ENCODE measurements around the gene SUSD4.

Gene SUSD4

DNA sequence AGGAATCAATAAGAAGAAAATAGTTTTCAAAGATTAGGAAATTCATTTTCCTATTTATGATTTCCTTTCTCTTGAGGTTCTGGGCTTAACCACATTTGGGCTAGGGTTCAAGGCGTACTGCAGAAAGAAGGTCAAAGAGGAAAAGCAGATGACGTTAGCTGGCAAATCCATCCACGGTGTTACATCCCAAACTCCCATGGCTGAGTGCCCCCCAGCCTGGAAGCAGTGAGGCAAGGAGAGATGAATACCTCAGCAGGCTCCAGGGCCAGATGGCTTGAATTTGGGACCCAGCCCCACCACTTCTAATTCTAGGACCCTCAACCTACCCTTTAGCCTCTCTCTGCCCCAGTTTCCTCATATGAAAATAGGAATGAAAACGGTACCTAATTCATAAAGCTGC is 17.7 kb downstream of the SUSD4 start:
- no peak for TF ChIP-seq TEAD4 (IDR thresholded peaks at IDR 0.05)

DNA sequence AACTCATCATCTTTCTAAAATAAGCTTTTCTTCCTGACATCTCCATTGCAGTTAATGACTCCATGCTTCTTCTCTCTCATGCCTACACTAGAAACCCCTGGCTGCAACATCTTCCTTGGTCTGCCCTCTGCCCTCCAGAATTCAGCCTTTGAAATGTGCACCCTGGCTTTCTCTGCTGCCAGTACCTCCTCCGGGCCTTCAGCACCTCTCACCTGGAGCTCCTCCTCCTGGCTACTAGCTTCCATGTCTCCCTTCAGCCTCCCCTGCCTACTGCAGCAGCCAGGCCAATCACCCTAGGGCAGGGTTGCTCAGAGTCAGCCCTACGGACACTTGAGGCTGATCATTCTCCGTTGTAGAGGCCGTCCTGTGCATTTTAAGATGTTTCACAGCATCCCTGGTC is 18.3 kb downstream of the SUSD4 start:
- TF ChIP-seq FOXM1 (IDR thresholded peaks at IDR 0.05; ENCODE audit: borderline replicate concordance, low read depth), result no peak

DNA sequence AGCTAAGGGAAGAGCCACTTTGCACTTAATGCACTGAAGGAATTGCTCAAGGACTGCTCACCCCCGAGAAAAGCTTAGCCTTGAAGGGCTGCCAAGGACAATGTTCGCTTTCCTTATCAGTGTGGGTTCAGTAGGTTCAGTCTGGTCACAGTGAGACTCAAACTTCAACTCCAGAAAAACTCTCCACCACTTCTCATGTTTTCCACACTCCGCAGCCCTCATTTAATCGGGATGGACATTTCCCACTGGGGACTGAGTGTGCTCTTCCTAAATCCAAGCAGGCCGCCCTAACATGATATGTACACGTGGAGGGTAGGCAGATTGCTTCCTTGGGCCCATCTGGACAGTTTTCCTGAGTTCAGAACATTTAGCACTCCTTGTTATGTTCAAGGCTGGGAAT is 19.5 kb downstream of the SUSD4 start:
- TF ChIP-seq FOXM1 (IDR thresholded peaks at IDR 0.05; ENCODE audit: borderline replicate concordance, low read depth), result no peak
- TF ChIP-seq CREB1 (IDR thresholded peaks at IDR 0.05; ENCODE audit: low read depth), result no peak
- TF ChIP-seq, protein P1, sequence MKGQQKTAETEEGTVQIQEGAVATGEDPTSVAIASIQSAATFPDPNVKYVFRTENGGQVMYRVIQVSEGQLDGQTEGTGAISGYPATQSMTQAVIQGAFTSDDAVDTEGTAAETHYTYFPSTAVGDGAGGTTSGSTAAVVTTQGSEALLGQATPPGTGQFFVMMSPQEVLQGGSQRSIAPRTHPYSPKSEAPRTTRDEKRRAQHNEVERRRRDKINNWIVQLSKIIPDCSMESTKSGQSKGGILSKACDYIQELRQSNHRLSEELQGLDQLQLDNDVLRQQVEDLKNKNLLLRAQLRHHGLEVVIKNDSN (IDR thresholded peaks at IDR 0.05), result no peak
- no peak for TF ChIP-seq EGR1 (IDR thresholded peaks at IDR 0.05)
- no peak for TF ChIP-seq TCF12 (IDR thresholded peaks at IDR 0.05; ENCODE audit: low read depth)
- TF ChIP-seq YY1 (IDR thresholded peaks at IDR 0.05; ENCODE audit: low read depth), result no peak
- TF ChIP-seq EP300 (IDR thresholded peaks at IDR 0.05; ENCODE audit: borderline replicate concordance), result no peak
- TF ChIP-seq TAF1 (IDR thresholded peaks at IDR 0.05; ENCODE audit: low read depth), result no peak

DNA sequence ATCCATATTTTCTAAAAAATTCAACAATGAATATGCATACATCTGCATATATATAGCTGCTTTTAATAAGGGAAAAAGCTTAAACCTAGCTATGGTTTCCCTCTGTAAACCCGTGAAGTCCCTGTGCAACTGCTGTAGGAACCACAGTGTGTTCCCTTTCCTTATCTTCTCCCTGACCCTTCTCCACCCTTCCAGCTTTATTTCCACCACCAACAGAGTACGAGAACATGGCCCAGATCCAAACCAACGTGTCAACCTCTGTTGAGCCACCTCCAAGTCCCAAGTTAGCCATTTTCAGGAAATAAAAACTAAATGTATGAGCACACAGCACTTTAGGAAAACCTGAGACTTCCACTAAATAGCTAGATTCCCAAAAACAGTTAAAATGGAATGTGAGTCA is 20.3 kb downstream of the SUSD4 start:
- no peak for TF ChIP-seq CEBPB (IDR thresholded peaks at IDR 0.05)

DNA sequence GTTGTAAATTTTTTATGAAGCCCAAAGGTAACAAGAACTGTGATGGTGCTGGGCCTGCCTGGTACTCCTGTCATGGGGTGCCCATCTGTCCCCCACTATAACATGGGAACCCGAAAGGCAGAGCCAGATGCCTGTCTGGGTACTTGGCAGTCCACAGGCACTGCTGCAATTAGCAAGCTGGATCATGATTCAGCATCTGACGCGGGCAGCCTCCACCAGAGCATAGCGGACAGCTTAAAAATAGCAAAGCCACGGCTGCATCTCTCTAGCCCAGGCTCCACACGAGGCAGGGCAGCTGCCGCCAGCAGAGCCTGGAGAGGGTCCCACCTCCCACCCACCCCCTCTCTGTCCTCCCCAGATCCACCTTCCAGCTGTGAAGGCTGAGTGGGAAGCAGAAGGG is 22.9 kb downstream of the SUSD4 start:
- TF ChIP-seq TEAD4 (IDR thresholded peaks at IDR 0.05) (no peak), TCF12 (IDR thresholded peaks at IDR 0.05; ENCODE audit: low read depth) (no peak), NFIC (IDR thresholded peaks at IDR 0.05) (no peak), YY1 (IDR thresholded peaks at IDR 0.05; ENCODE audit: low read depth) (no peak), CEBPB (IDR thresholded peaks at IDR 0.05) (no peak), ZBTB7A (IDR thresholded peaks at IDR 0.05; ENCODE audit: low read depth) (no peak), EP300 (IDR thresholded peaks at IDR 0.05; ENCODE audit: borderline replicate concordance) (no peak), CREB1 (IDR thresholded peaks at IDR 0.05; ENCODE audit: low read depth) (no peak), FOXM1 (IDR thresholded peaks at IDR 0.05; ENCODE audit: borderline replicate concordance, low read depth) (no peak), RAD21 (IDR thresholded peaks at IDR 0.05; ENCODE audit: low read depth) (no peak), EGR1 (IDR thresholded peaks at IDR 0.05) (no peak), TAF1 (IDR thresholded peaks at IDR 0.05; ENCODE audit: low read depth) (no peak)
- TF ChIP-seq, protein P1 (IDR thresholded peaks at IDR 0.05), result no peak
- TF ChIP-seq, protein P2, sequence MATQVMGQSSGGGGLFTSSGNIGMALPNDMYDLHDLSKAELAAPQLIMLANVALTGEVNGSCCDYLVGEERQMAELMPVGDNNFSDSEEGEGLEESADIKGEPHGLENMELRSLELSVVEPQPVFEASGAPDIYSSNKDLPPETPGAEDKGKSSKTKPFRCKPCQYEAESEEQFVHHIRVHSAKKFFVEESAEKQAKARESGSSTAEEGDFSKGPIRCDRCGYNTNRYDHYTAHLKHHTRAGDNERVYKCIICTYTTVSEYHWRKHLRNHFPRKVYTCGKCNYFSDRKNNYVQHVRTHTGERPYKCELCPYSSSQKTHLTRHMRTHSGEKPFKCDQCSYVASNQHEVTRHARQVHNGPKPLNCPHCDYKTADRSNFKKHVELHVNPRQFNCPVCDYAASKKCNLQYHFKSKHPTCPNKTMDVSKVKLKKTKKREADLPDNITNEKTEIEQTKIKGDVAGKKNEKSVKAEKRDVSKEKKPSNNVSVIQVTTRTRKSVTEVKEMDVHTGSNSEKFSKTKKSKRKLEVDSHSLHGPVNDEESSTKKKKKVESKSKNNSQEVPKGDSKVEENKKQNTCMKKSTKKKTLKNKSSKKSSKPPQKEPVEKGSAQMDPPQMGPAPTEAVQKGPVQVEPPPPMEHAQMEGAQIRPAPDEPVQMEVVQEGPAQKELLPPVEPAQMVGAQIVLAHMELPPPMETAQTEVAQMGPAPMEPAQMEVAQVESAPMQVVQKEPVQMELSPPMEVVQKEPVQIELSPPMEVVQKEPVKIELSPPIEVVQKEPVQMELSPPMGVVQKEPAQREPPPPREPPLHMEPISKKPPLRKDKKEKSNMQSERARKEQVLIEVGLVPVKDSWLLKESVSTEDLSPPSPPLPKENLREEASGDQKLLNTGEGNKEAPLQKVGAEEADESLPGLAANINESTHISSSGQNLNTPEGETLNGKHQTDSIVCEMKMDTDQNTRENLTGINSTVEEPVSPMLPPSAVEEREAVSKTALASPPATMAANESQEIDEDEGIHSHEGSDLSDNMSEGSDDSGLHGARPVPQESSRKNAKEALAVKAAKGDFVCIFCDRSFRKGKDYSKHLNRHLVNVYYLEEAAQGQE (IDR thresholded peaks at IDR 0.05; ENCODE audit: low read depth), result no peak
- TF ChIP-seq, protein P3, sequence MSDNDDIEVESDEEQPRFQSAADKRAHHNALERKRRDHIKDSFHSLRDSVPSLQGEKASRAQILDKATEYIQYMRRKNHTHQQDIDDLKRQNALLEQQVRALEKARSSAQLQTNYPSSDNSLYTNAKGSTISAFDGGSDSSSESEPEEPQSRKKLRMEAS (IDR thresholded peaks at IDR 0.05), result no peak

DNA sequence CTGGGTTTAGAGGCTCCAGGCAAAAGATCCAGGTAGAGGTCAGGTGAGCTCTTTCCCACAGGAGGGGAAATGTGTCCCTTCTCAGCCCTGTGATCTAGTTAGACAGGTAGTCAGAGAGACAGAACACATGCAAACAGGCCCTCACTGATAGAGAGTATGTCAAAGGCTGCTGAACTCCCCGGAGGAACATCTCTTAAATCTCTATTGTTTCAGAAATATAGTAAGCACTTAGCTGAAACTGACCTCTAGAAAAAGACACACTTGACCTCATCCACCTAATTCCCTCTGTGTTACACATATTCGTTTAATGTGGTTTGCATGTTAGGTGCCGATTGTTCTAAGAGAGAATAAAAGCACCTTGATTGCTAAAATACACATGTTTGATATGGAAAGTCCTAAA is 23.3 kb downstream of the SUSD4 start:
- TF ChIP-seq, protein P3 (IDR thresholded peaks at IDR 0.05), result no peak
- TF ChIP-seq EP300 (IDR thresholded peaks at IDR 0.05; ENCODE audit: borderline replicate concordance) (no peak), TCF12 (IDR thresholded peaks at IDR 0.05; ENCODE audit: low read depth) (no peak), EGR1 (IDR thresholded peaks at IDR 0.05) (no peak), FOXM1 (IDR thresholded peaks at IDR 0.05; ENCODE audit: borderline replicate concordance, low read depth) (no peak), NFIC (IDR thresholded peaks at IDR 0.05) (no peak), TAF1 (IDR thresholded peaks at IDR 0.05; ENCODE audit: low read depth) (no peak), CREB1 (IDR thresholded peaks at IDR 0.05; ENCODE audit: low read depth) (no peak), ZBTB7A (IDR thresholded peaks at IDR 0.05; ENCODE audit: low read depth) (no peak), RAD21 (IDR thresholded peaks at IDR 0.05; ENCODE audit: low read depth) (no peak), TEAD4 (IDR thresholded peaks at IDR 0.05) (no peak), YY1 (IDR thresholded peaks at IDR 0.05; ENCODE audit: low read depth) (no peak)
- TF ChIP-seq, protein P2 (IDR thresholded peaks at IDR 0.05; ENCODE audit: low read depth), result no peak
- TF ChIP-seq, protein P1 (IDR thresholded peaks at IDR 0.05), result no peak

DNA sequence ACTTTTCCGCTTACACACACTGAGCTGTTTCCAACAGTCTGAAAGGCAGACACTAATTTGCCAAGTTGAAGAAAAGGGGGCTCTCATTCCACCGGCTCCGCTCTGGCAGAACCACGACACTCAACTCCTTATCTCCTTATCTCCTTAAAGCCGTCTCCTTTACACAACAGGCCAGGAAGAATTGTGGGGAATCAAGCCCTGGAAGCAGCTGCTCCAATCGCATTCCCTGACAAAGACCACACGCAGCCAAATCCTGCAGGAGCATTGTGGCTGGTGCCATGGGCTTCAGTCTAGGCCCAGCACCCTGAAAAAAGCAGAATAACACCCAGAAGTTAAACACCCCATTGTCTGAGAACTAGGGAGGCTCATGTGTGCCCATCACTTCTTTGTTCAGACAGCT is 24.1 kb downstream of the SUSD4 start:
- no peak for TF ChIP-seq CEBPB (IDR thresholded peaks at IDR 0.05)
- no peak for TF ChIP-seq TAF1 (IDR thresholded peaks at IDR 0.05; ENCODE audit: low read depth)
- no peak for TF ChIP-seq EGR1 (IDR thresholded peaks at IDR 0.05)
- no peak for TF ChIP-seq NFIC (IDR thresholded peaks at IDR 0.05)

Data from Ishikawa (cell line).